ENCODE data around the gene DAGLB. TPM values are rescaled to one million over a fixed set of nuclear protein-coding genes. Genes with fewer than 3 reads are reported as not detected.
"Not testable (repeated sequence)": the region's sequence is repeated elsewhere in the genome, so short reads cannot be mapped to it uniquely, and the experiment has no call there.

Gene DAGLB
- total RNA-seq, 1 experiment from 2014 or later: 29.5 TPM

- no peak for TF ChIP-seq CTCF (IDR thresholded peaks at IDR 0.05; ENCODE audit: unreplicated experiment)
- Mint-ChIP-seq H3K9me3 (ENCODE audit: unreplicated experiment) (no peaks in the 10 kb centered on the region), H3K27me3 (ENCODE audit: insufficient read depth, unreplicated experiment) (no peaks in the 10 kb centered on the region), H3K36me3 (ENCODE audit: insufficient read depth, unreplicated experiment) (peaks cover 67% of the 10 kb centered on the region), H3K27ac (ENCODE audit: low read depth, unreplicated experiment) (no peak overlapping the region), H3K4me1 (ENCODE audit: insufficient read depth, unreplicated experiment) (no peaks in the 10 kb centered on the region), H3K4me3 (ENCODE audit: unreplicated experiment) (no peak overlapping the region)
- POLR2A ChIA-PET: interaction anchor here (0.6 to 1.5 kb wide), 4 partner anchors 8 to 113 kb away, joined by 3 to 5 read pairs (median 3); no protein-coding TSS in a partner anchor
- CTCF ChIA-PET: interaction anchor here (0.6 kb wide), 1 partner anchor 456 kb away, joined by 3 read pairs; no protein-coding TSS in a partner anchor
- DNase-seq (ENCODE audit: unreplicated experiment): no peak
- intact Hi-C loops (cut with micrococcal nuclease): no loop called here
- BruUV-seq (replicated peaks): no TSS peak
Observed at GRCh38 chr7:6461946-6462550, 14.3 kb upstream of the DAGLB start.

DNA sequence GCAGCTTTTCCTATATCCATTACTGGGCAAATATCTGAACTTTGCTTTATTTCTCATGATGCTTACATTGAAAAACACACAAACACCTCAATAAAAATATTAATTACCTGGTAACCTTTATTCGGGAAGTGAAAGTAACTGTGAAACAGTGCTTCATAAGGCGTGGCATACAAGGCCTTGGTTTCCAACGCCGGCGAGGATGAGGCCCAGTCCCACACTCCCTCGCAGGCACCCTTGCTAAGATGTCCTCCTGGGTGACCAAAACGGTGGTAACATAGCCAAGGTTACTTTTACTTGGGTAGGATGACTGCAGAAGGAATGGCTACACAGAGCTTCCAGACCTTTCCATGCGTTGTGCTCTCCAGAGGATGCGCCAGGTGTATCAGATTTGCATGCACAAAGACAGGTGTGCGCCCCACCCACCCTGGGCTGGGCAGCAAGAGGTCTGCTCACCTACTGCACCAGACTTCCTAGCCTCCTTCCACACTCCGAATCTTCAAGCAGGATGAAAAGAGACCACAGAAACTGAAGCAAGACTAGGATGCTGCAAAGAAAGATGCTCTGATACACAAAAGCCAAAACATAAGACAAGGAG is 13.3 kb upstream of the DAGLB start:
- Mint-ChIP-seq H3K27ac (ENCODE audit: low read depth, unreplicated experiment) (peak overlapping the region; percentile 24), H3K36me3 (ENCODE audit: insufficient read depth, unreplicated experiment) (peaks cover 58% of the 10 kb centered on the region), H3K27me3 (ENCODE audit: insufficient read depth, unreplicated experiment) (no peaks in the 10 kb centered on the region), H3K9me3 (ENCODE audit: unreplicated experiment) (no peaks in the 10 kb centered on the region), H3K4me3 (ENCODE audit: unreplicated experiment) (no peak overlapping the region), H3K4me1 (ENCODE audit: insufficient read depth, unreplicated experiment) (no peaks in the 10 kb centered on the region)
- DNase-seq (ENCODE audit: unreplicated experiment): no peak
- POLR2A ChIA-PET: no interaction called here
- no peak for TF ChIP-seq CTCF (IDR thresholded peaks at IDR 0.05; ENCODE audit: unreplicated experiment)
- no TSS peak for BruUV-seq (replicated peaks)
- intact Hi-C loops (cut with micrococcal nuclease): no loop called here
- CTCF ChIA-PET: no interaction called here

- intact Hi-C loops (cut with micrococcal nuclease): no loop called here
- Mint-ChIP-seq H3K4me3 (ENCODE audit: unreplicated experiment) (no peak overlapping the region), H3K9me3 (ENCODE audit: unreplicated experiment) (no peaks in the 10 kb centered on the region), H3K4me1 (ENCODE audit: insufficient read depth, unreplicated experiment) (no peaks in the 10 kb centered on the region), H3K36me3 (ENCODE audit: insufficient read depth, unreplicated experiment) (peaks cover 50% of the 10 kb centered on the region), H3K27me3 (ENCODE audit: insufficient read depth, unreplicated experiment) (no peaks in the 10 kb centered on the region), H3K27ac (ENCODE audit: low read depth, unreplicated experiment) (no peak overlapping the region)
- no peak for TF ChIP-seq CTCF (IDR thresholded peaks at IDR 0.05; ENCODE audit: unreplicated experiment)
- no peak for DNase-seq (ENCODE audit: unreplicated experiment)
- ChIA-PET POLR2A (interaction anchor here (1.1 kb wide), 1 partner anchor 12 kb away, joined by 3 read pairs; the partner anchor contains the start of gene DAGLB), CTCF (interaction anchor here (0.6 kb wide), 1 partner anchor 49 kb away, joined by 3 read pairs; no protein-coding TSS in a partner anchor)
- no TSS peak for BruUV-seq (replicated peaks)
Observed at GRCh38 chr7:6460303-6460702, 12.5 kb upstream of the DAGLB start.

- CTCF ChIA-PET; H3K27me3 Mint-ChIP-seq (ENCODE audit: insufficient read depth, unreplicated experiment); intact Hi-C loops (cut with micrococcal nuclease); H3K4me3 Mint-ChIP-seq (ENCODE audit: unreplicated experiment); BruUV-seq (replicated peaks); H3K4me1 Mint-ChIP-seq (ENCODE audit: insufficient read depth, unreplicated experiment); H3K9me3 Mint-ChIP-seq (ENCODE audit: unreplicated experiment); H3K27ac Mint-ChIP-seq (ENCODE audit: low read depth, unreplicated experiment); DNase-seq (ENCODE audit: unreplicated experiment): not testable (repeated sequence)
- POLR2A ChIA-PET: interaction anchor here (1.2 to 1.7 kb wide), 2 partner anchors 11 to 21 kb away, joined by 3 to 5 read pairs; partner anchors contain the start of gene DAGLB
- H3K36me3 Mint-ChIP-seq (ENCODE audit: insufficient read depth, unreplicated experiment): peaks cover 40% of the 10 kb centered on the region
Observed at GRCh38 chr7:6458676-6459075, 10.9 kb upstream of the DAGLB start.
